Measurements from ENCODE around the gene AQP11.

The AQP11 gene

DNA sequence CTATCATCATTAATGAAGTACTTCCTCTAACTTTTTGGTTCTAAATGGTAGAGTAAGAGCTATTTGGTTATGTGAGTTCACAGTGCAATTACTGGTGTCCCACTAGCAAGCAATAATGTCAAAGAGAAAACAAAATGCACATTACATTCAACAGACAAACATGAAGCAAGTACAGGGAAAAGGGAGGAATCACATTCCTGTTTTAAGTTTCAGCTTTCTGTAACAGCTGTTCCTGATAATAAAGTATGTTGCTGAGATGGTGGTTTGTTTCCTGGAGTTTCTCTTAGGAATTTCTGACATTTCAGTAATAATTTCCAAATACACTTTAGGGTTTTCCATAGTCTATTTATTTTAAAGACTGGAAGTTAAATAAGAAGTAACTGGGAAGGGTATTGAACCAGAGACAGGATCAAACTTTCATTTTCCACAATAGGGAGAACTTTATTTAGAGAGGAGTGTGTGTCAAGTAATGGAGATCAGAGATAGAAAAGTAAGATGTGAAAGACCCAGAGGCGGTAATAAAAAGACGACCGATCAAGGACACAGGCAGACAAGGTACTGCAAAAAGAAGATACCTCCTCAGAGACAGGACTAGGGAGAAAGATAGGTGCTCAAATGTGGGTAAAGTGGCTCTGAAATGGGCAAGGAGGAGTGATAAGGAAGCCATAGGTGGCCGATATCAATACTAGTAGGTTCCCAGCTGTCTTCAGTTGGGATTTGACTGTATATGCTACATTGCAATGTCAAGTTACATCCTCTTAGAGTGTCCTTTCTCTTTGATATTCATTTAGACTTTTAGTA is 68.7 kb downstream of the AQP11 start:
- no peak for DNase-seq (ENCODE audit: low read depth)

Measured in HS-5 (cell line).